Stimulated activated CD4-positive, alpha-beta T cell treated with anti-CD3 and anti-CD28 coated beads, Interleukin-12 subunit alpha, Interleukin-12 subunit beta, amount 100 ng/mL, for 4 hours (primary cell): ENCODE results near the gene ALK.

ENCODE experiments used
- DNase-seq: peaks from one replicate; pipeline ENCODE4 v3.0.0-alpha.2; 2020

The ALK gene

GRCh38 chr2:29706171-29706720, 215.1 kb downstream of the ALK start:
- no peak for DNase-seq

- no peak for DNase-seq
Measured at GRCh38 chr2:29705616-29706015, 215.8 kb downstream of the ALK start.

- DNase-seq, result no peak
Measured at GRCh38 chr2:29703336-29703735, 218.1 kb downstream of the ALK start.

GRCh38 chr2:29702276-29702675, 219.1 kb downstream of the ALK start:
- no peak for DNase-seq

- DNase-seq, result no peak
Measured at GRCh38 chr2:29700560-29700959, 220.8 kb downstream of the ALK start.

GRCh38 chr2:29699045-29699444, 222.3 kb downstream of the ALK start:
- no peak for DNase-seq

GRCh38 chr2:29698216-29698615, 223.2 kb downstream of the ALK start:
- DNase-seq, result no peak

- no peak for DNase-seq
Measured at GRCh38 chr2:29697715-29698114, 223.7 kb downstream of the ALK start.

GRCh38 chr2:29697181-29697580, 224.2 kb downstream of the ALK start:
- no peak for DNase-seq

- DNase-seq, result no peak
Measured at GRCh38 chr2:29694741-29695140, 226.6 kb downstream of the ALK start.

- no peak for DNase-seq
Measured at GRCh38 chr2:29691391-29691950, 229.9 kb downstream of the ALK start.

GRCh38 chr2:29689666-29690065, 231.7 kb downstream of the ALK start:
- no peak for DNase-seq

GRCh38 chr2:29688429-29688828, 233.0 kb downstream of the ALK start:
- no peak for DNase-seq

GRCh38 chr2:29687121-29687520, 234.3 kb downstream of the ALK start:
- no peak for DNase-seq

GRCh38 chr2:29676886-29677453, 244.4 kb downstream of the ALK start:
- no peak for DNase-seq

- no peak for DNase-seq
Measured at GRCh38 chr2:29664578-29664977, 256.8 kb downstream of the ALK start.

GRCh38 chr2:29663268-29663667, 258.1 kb downstream of the ALK start:
- no peak for DNase-seq

- no peak for DNase-seq
Measured at GRCh38 chr2:29662861-29663260, 258.5 kb downstream of the ALK start.

GRCh38 chr2:29660201-29660600, 261.2 kb downstream of the ALK start:
- DNase-seq, result no peak

- DNase-seq, result no peak
Measured at GRCh38 chr2:29659178-29659577, 262.2 kb downstream of the ALK start.

- no peak for DNase-seq
Measured at GRCh38 chr2:29657674-29658073, 263.7 kb downstream of the ALK start.

GRCh38 chr2:29655391-29656086, 265.8 kb downstream of the ALK start:
- no peak for DNase-seq

GRCh38 chr2:29650631-29651097, 270.7 kb downstream of the ALK start:
- no peak for DNase-seq

- no peak for DNase-seq
Measured at GRCh38 chr2:29644949-29645348, 276.4 kb downstream of the ALK start.
